ENCODE measurements around the gene TRAF3.
A peak's percentile ranks its signal among the peaks of the same experiment; 100 is the strongest.

TRAF3 gene

GRCh38 chr14:102954081-102954789 lies 177.0 kb downstream of the TRAF3 start:
- no peaks in the 10 kb centered on the region for H4K20me1 ChIP-seq (ENCODE audit: insufficient read depth, low read length)
- H3K9ac ChIP-seq (ENCODE audit: low read length) = no peak overlapping the region; the same call in 1 of the 2 replicates
- no peak overlapping the region for H3K4me3 ChIP-seq (ENCODE audit: low read depth, low read length, poor library complexity, severe bottlenecking)
- no peaks in the 10 kb centered on the region for H3K9me2 ChIP-seq (ENCODE audit: low read depth, low read length)
- H3K27me3 ChIP-seq (ENCODE audit: insufficient read depth, low read length) = no peaks in the 10 kb centered on the region
- H3K27ac ChIP-seq (ENCODE audit: low read depth, low read length, poor library complexity, severe bottlenecking) = peak overlapping the region; percentile 97
- H2AFZ ChIP-seq (ENCODE audit: low read length) = no peak overlapping the region
- H3F3A ChIP-seq (ENCODE audit: insufficient read depth, low read length) = no peaks in the 10 kb centered on the region
- no peak for TF ChIP-seq CTCF (IDR thresholded peaks at IDR 0.05; ENCODE audit: low read length)
- no peak for TF ChIP-seq EZH2 (IDR thresholded peaks at IDR 0.05; ENCODE audit: borderline replicate concordance, low read length)
- H3K9me3 ChIP-seq (ENCODE audit: low read length) = no peaks in the 10 kb centered on the region
- peaks cover 66% of the 10 kb centered on the region for H3K4me1 ChIP-seq (ENCODE audit: insufficient read depth, low read length, severe bottlenecking)
- peak overlapping the region; percentile 3; the same call in 1 of the 2 replicates for H3K4me2 ChIP-seq (ENCODE audit: low read length)
- no peaks in the 10 kb centered on the region; the same call in 1 of the 2 replicates for H3K36me3 ChIP-seq (ENCODE audit: insufficient read depth, low read length)
- H3K79me2 ChIP-seq (ENCODE audit: insufficient read depth, low read length) = no peaks in the 10 kb centered on the region

- H3K27ac ChIP-seq (ENCODE audit: low read depth, low read length, poor library complexity, severe bottlenecking) = peak overlapping the region; percentile 97
- H3K27me3 ChIP-seq (ENCODE audit: insufficient read depth, low read length) = no peaks in the 10 kb centered on the region
- H3K4me2 ChIP-seq (ENCODE audit: low read length) = no peak overlapping the region
- H2AFZ ChIP-seq (ENCODE audit: low read length) = no peak overlapping the region
- H4K20me1 ChIP-seq (ENCODE audit: insufficient read depth, low read length) = no peaks in the 10 kb centered on the region
- no peak overlapping the region for H3K9ac ChIP-seq (ENCODE audit: low read length)
- no peaks in the 10 kb centered on the region for H3K9me2 ChIP-seq (ENCODE audit: low read depth, low read length)
- no peak for TF ChIP-seq EZH2 (IDR thresholded peaks at IDR 0.05; ENCODE audit: borderline replicate concordance, low read length)
- no peak for TF ChIP-seq CTCF (IDR thresholded peaks at IDR 0.05; ENCODE audit: low read length)
- H3K36me3 ChIP-seq (ENCODE audit: insufficient read depth, low read length) = no peaks in the 10 kb centered on the region
- H3K4me1 ChIP-seq (ENCODE audit: insufficient read depth, low read length, severe bottlenecking) = peaks cover 55% of the 10 kb centered on the region
- no peaks in the 10 kb centered on the region for H3K79me2 ChIP-seq (ENCODE audit: insufficient read depth, low read length)
- H3F3A ChIP-seq (ENCODE audit: insufficient read depth, low read length) = no peaks in the 10 kb centered on the region
- H3K9me3 ChIP-seq (ENCODE audit: low read length) = no peaks in the 10 kb centered on the region
- no peak overlapping the region for H3K4me3 ChIP-seq (ENCODE audit: low read depth, low read length, poor library complexity, severe bottlenecking)
Observed at GRCh38 chr14:102955636-102956408, 178.6 kb downstream of the TRAF3 start.

- no peaks in the 10 kb centered on the region for H3K9me2 ChIP-seq (ENCODE audit: low read depth, low read length)
- H3K9me3 ChIP-seq (ENCODE audit: low read length) = no peaks in the 10 kb centered on the region
- H3K79me2 ChIP-seq (ENCODE audit: insufficient read depth, low read length) = no peaks in the 10 kb centered on the region
- H3F3A ChIP-seq (ENCODE audit: insufficient read depth, low read length) = no peaks in the 10 kb centered on the region
- H4K20me1 ChIP-seq (ENCODE audit: insufficient read depth, low read length) = no peaks in the 10 kb centered on the region
- no peaks in the 10 kb centered on the region for H3K27me3 ChIP-seq (ENCODE audit: insufficient read depth, low read length)
- no peak overlapping the region for H3K27ac ChIP-seq (ENCODE audit: low read depth, low read length, poor library complexity, severe bottlenecking)
- H3K36me3 ChIP-seq (ENCODE audit: insufficient read depth, low read length) = no peaks in the 10 kb centered on the region
- H2AFZ ChIP-seq (ENCODE audit: low read length) = no peak overlapping the region
- TF ChIP-seq CTCF (IDR thresholded peaks at IDR 0.05; ENCODE audit: low read length) = no peak
- TF ChIP-seq EZH2 (IDR thresholded peaks at IDR 0.05; ENCODE audit: borderline replicate concordance, low read length) = no peak
- H3K4me1 ChIP-seq (ENCODE audit: insufficient read depth, low read length, severe bottlenecking) = peaks cover 41% of the 10 kb centered on the region
- no peak overlapping the region for H3K9ac ChIP-seq (ENCODE audit: low read length)
- no peak overlapping the region for H3K4me2 ChIP-seq (ENCODE audit: low read length)
- H3K4me3 ChIP-seq (ENCODE audit: low read depth, low read length, poor library complexity, severe bottlenecking) = no peak overlapping the region
Observed at GRCh38 chr14:102957222-102957621, 180.0 kb downstream of the TRAF3 start.

Data from OCI-LY1 (cell line).